RCC 7860 (cell line): ENCODE results near the gene TLCD4.

Experiments used
- DNase-seq: peaks from one replicate; pipeline ENCODE4 v3.0.0-alpha.2; 2015; ENCODE audit warnings: low spot score
- FAIRE-seq: peaks from 2 replicates; lab custom pipeline; 2012; peaks lifted over from hg19 to GRCh38; lab: Jason Lieb, UNC

Gene TLCD4

GRCh38 chr1:95094923-95095322 is 22.2 kb upstream of the TLCD4 start:
- no peak for FAIRE-seq
- no peak for DNase-seq

GRCh38 chr1:95095833-95096217 is 21.3 kb upstream of the TLCD4 start:
- no peak for FAIRE-seq
- DNase-seq, result no peak

- FAIRE-seq (no peak), DNase-seq (no peak)
Measured at GRCh38 chr1:95096218-95096841, 20.8 kb upstream of the TLCD4 start.

- DNase-seq (no peak), FAIRE-seq (no peak)
Measured at GRCh38 chr1:95097426-95097825, 19.7 kb upstream of the TLCD4 start.

- FAIRE-seq (no peak), DNase-seq (no peak)
Measured at GRCh38 chr1:95098196-95098595, 19.0 kb upstream of the TLCD4 start.

GRCh38 chr1:95108792-95109191 is 8.4 kb upstream of the TLCD4 start:
- no peak for FAIRE-seq
- DNase-seq, result no peak

GRCh38 chr1:95111014-95111413 is 6.1 kb upstream of the TLCD4 start:
- no peak for DNase-seq
- no peak for FAIRE-seq

- no peak for FAIRE-seq
- no peak for DNase-seq
Measured at GRCh38 chr1:95113684-95114083, 3.5 kb upstream of the TLCD4 start.

GRCh38 chr1:95115708-95116137 is 1.4 kb upstream of the TLCD4 start:
- no peak for FAIRE-seq

GRCh38 chr1:95116580-95117206 is 462 bp upstream of the TLCD4 start:
- peak; percentile 57 for FAIRE-seq
- peak; percentile 66 for DNase-seq

More at GRCh38 chr1:95115708-95116137, 1.4 kb upstream of the TLCD4 start:
- no peak for DNase-seq

GRCh38 chr1:95118067-95118499 is 928 bp downstream of the TLCD4 start:
- no peak for FAIRE-seq

GRCh38 chr1:95118710-95119109 is 1.6 kb downstream of the TLCD4 start:
- DNase-seq (no peak), FAIRE-seq (no peak)

More at GRCh38 chr1:95118067-95118499, 928 bp downstream of the TLCD4 start:
- DNase-seq, result no peak

GRCh38 chr1:95119273-95119672 is 2.1 kb downstream of the TLCD4 start:
- no peak for FAIRE-seq
- DNase-seq, result no peak

GRCh38 chr1:95122151-95122697 is 5.1 kb downstream of the TLCD4 start:
- no peak for FAIRE-seq
- DNase-seq, result no peak

- DNase-seq, result no peak
Measured at GRCh38 chr1:95124342-95124741, 7.2 kb downstream of the TLCD4 start.

GRCh38 chr1:95126366-95126765 is 9.2 kb downstream of the TLCD4 start:
- no peak for FAIRE-seq
- DNase-seq, result no peak

More at GRCh38 chr1:95124342-95124741, 7.2 kb downstream of the TLCD4 start:
- no peak for FAIRE-seq

GRCh38 chr1:95126846-95127245 is 9.7 kb downstream of the TLCD4 start:
- no peak for FAIRE-seq
- no peak for DNase-seq

- FAIRE-seq (no peak), DNase-seq (no peak)
Measured at GRCh38 chr1:95127380-95127779, 10.2 kb downstream of the TLCD4 start.

GRCh38 chr1:95132762-95133161 is 15.6 kb downstream of the TLCD4 start:
- no peak for FAIRE-seq

GRCh38 chr1:95133687-95134086 is 16.5 kb downstream of the TLCD4 start:
- DNase-seq (no peak), FAIRE-seq (no peak)

More at GRCh38 chr1:95132762-95133161, 15.6 kb downstream of the TLCD4 start:
- no peak for DNase-seq

- no peak for DNase-seq
Measured at GRCh38 chr1:95138223-95138622, 21.1 kb downstream of the TLCD4 start.

GRCh38 chr1:95139039-95139438 is 21.9 kb downstream of the TLCD4 start:
- FAIRE-seq, result no peak
- no peak for DNase-seq

More at GRCh38 chr1:95138223-95138622, 21.1 kb downstream of the TLCD4 start:
- FAIRE-seq, result no peak
